Measurements from ENCODE around the gene CEP192.

The CEP192 gene

GRCh38 chr18:13138420-13139139 is 147.4 kb downstream of the CEP192 start:
- no peaks in the 10 kb centered on the region for H3K9me3 ChIP-seq (ENCODE audit: control insufficient read depth, low read length)
- H2AFZ ChIP-seq, result peak overlapping the region; percentile 69
- H3K27ac ChIP-seq, result no peak overlapping the region
- no peaks in the 10 kb centered on the region for H3K79me2 ChIP-seq
- no peaks in the 10 kb centered on the region for H3K4me1 ChIP-seq
- no peak for TF ChIP-seq CTCF (IDR thresholded peaks at IDR 0.05)
- no peaks in the 10 kb centered on the region for H3K27me3 ChIP-seq (ENCODE audit: control insufficient read depth, insufficient read depth, low read length)
- H3K36me3 ChIP-seq (ENCODE audit: control insufficient read depth, insufficient read depth, low read length), result no peaks in the 10 kb centered on the region
- H3K4me2 ChIP-seq (ENCODE audit: low read length), result no peak overlapping the region
- no peak overlapping the region for H3K4me3 ChIP-seq (ENCODE audit: low read depth, low read length)
- no peak overlapping the region for H3K9ac ChIP-seq

- Histone ChIP-seq H3K4me3 (ENCODE audit: low read depth, low read length) (no peak overlapping the region), H3K4me2 (ENCODE audit: low read length) (no peak overlapping the region), H3K9me3 (ENCODE audit: control insufficient read depth, low read length) (no peaks in the 10 kb centered on the region), H2AFZ (no peak overlapping the region), H3K79me2 (no peaks in the 10 kb centered on the region), H3K36me3 (ENCODE audit: control insufficient read depth, insufficient read depth, low read length) (no peaks in the 10 kb centered on the region), H3K27ac (no peak overlapping the region), H3K27me3 (ENCODE audit: control insufficient read depth, insufficient read depth, low read length) (no peaks in the 10 kb centered on the region), H3K9ac (no peak overlapping the region), H3K4me1 (no peaks in the 10 kb centered on the region)
- no peak for TF ChIP-seq CTCF (IDR thresholded peaks at IDR 0.05)
These were observed 148.8 kb downstream of the CEP192 start for GRCh38 chr18:13139885-13140450.

- H3K27ac ChIP-seq, result no peak overlapping the region
- no peaks in the 10 kb centered on the region for H3K27me3 ChIP-seq (ENCODE audit: control insufficient read depth, insufficient read depth, low read length)
- H3K4me2 ChIP-seq (ENCODE audit: low read length), result no peak overlapping the region
- no peaks in the 10 kb centered on the region for H3K9me3 ChIP-seq (ENCODE audit: control insufficient read depth, low read length)
- H3K79me2 ChIP-seq, result no peaks in the 10 kb centered on the region
- no peak overlapping the region for H3K4me3 ChIP-seq (ENCODE audit: low read depth, low read length)
- H2AFZ ChIP-seq, result no peak overlapping the region
- no peak for TF ChIP-seq CTCF (IDR thresholded peaks at IDR 0.05)
- H3K36me3 ChIP-seq (ENCODE audit: control insufficient read depth, insufficient read depth, low read length), result no peaks in the 10 kb centered on the region
- H3K9ac ChIP-seq, result no peak overlapping the region
- H3K4me1 ChIP-seq, result no peaks in the 10 kb centered on the region
These were observed 150.0 kb downstream of the CEP192 start for GRCh38 chr18:13141209-13141608.

GRCh38 chr18:13145636-13146190 is 154.6 kb downstream of the CEP192 start:
- H3K27me3 ChIP-seq (ENCODE audit: control insufficient read depth, insufficient read depth, low read length), result no peaks in the 10 kb centered on the region
- TF ChIP-seq CTCF (IDR thresholded peaks at IDR 0.05), result no peak
- no peak overlapping the region for H2AFZ ChIP-seq
- H3K27ac ChIP-seq, result no peak overlapping the region
- no peaks in the 10 kb centered on the region for H3K4me1 ChIP-seq
- H3K4me3 ChIP-seq (ENCODE audit: low read depth, low read length), result no peak overlapping the region
- H3K36me3 ChIP-seq (ENCODE audit: control insufficient read depth, insufficient read depth, low read length), result no peaks in the 10 kb centered on the region
- no peaks in the 10 kb centered on the region for H3K9me3 ChIP-seq (ENCODE audit: control insufficient read depth, low read length)
- H3K4me2 ChIP-seq (ENCODE audit: low read length), result no peak overlapping the region
- no peaks in the 10 kb centered on the region for H3K79me2 ChIP-seq
- H3K9ac ChIP-seq, result no peak overlapping the region

All from parathyroid adenoma (tissue), 2 donors.